BE2C (cell line): ENCODE measurements around the gene FGF6.

Experiments used
- DNase-seq: peaks from one replicate; pipeline ENCODE4 v3.0.0-alpha.2; 2020
- H3K27me3 ChIP-seq: fragments of 250-450 bp; sonication (Bioruptor Pico); 2 replicates; pipeline ENCODE4 v1.5.1; 2020; ENCODE audit warnings: mild to moderate bottlenecking
- H3K36me3 ChIP-seq: fragments of 250-450 bp; sonication (Bioruptor Pico); 2 replicates; pipeline ENCODE4 v1.5.1; 2020; ENCODE audit warnings: mild to moderate bottlenecking
- H3K4me1 ChIP-seq: fragments of 250-450 bp; sonication (Bioruptor Pico); 2 replicates; pipeline ENCODE4 v1.5.1; 2020
- H3K4me3 ChIP-seq: 2 replicates; pipeline ENCODE4 v1.5.1; 2011; ENCODE audit warnings: low read depth, low read length
- H3K9me3 ChIP-seq: fragments of 250-450 bp; sonication (Bioruptor Pico); 2 replicates; pipeline ENCODE4 v1.5.1; 2020
- CTCF ChIP-seq: IDR thresholded peaks from 2 replicates; pipeline ENCODE4 v1.5.1; 2012; ENCODE audit warnings: mild to moderate bottlenecking, low read depth, low read length

FGF6 gene

GRCh38 chr12:4418913-4419312 lies 26.7 kb downstream of the FGF6 start:
- no peaks in the 10 kb centered on the region for H3K4me1 ChIP-seq
- H3K9me3 ChIP-seq: no peaks in the 10 kb centered on the region
- H3K4me3 ChIP-seq: no peak overlapping the region
- TF ChIP-seq CTCF: no peak
- H3K27me3 ChIP-seq: peaks cover 19% of the 10 kb centered on the region
- H3K36me3 ChIP-seq: no peaks in the 10 kb centered on the region
- DNase-seq: no peak

- Histone ChIP-seq H3K4me3 (no peak overlapping the region), H3K36me3 (no peaks in the 10 kb centered on the region), H3K4me1 (no peaks in the 10 kb centered on the region), H3K27me3 (peaks cover 19% of the 10 kb centered on the region), H3K9me3 (no peaks in the 10 kb centered on the region)
- TF ChIP-seq CTCF: no peak
- DNase-seq: no peak
Observed at GRCh38 chr12:4417936-4418335, 27.7 kb downstream of the FGF6 start.

GRCh38 chr12:4417455-4417854 lies 28.2 kb downstream of the FGF6 start:
- TF ChIP-seq CTCF: no peak
- no peaks in the 10 kb centered on the region for H3K9me3 ChIP-seq
- no peak for DNase-seq
- no peak overlapping the region for H3K4me3 ChIP-seq
- H3K27me3 ChIP-seq: peaks cover 19% of the 10 kb centered on the region
- no peaks in the 10 kb centered on the region for H3K36me3 ChIP-seq
- no peaks in the 10 kb centered on the region for H3K4me1 ChIP-seq

- H3K4me3 ChIP-seq: no peak overlapping the region
- no peak for TF ChIP-seq CTCF
- peaks cover 23% of the 10 kb centered on the region for H3K27me3 ChIP-seq
- no peaks in the 10 kb centered on the region for H3K4me1 ChIP-seq
- no peak for DNase-seq
- no peaks in the 10 kb centered on the region for H3K9me3 ChIP-seq
- H3K36me3 ChIP-seq: no peaks in the 10 kb centered on the region
Observed at GRCh38 chr12:4416276-4416675, 29.3 kb downstream of the FGF6 start.

- no peak for DNase-seq
- Histone ChIP-seq H3K4me1 (no peaks in the 10 kb centered on the region), H3K4me3 (no peak overlapping the region), H3K36me3 (no peaks in the 10 kb centered on the region), H3K9me3 (no peaks in the 10 kb centered on the region), H3K27me3 (peaks cover 29% of the 10 kb centered on the region)
- no peak for TF ChIP-seq CTCF
Observed at GRCh38 chr12:4412465-4412864, 33.1 kb downstream of the FGF6 start.

- H3K36me3 ChIP-seq: no peaks in the 10 kb centered on the region
- DNase-seq: no peak
- no peaks in the 10 kb centered on the region for H3K4me1 ChIP-seq
- no peaks in the 10 kb centered on the region for H3K9me3 ChIP-seq
- no peak for TF ChIP-seq CTCF
- H3K4me3 ChIP-seq: no peak overlapping the region
- H3K27me3 ChIP-seq: peaks cover 33% of the 10 kb centered on the region
Observed at GRCh38 chr12:4412056-4412455, 33.6 kb downstream of the FGF6 start.
